Karpas-422 (cell line): ENCODE data around the gene TRAK1. TPM values are rescaled to one million over a fixed set of nuclear protein-coding genes. Genes with fewer than 3 reads are reported as not detected.

Experiments
- DNase-seq: peaks from one replicate; pipeline ENCODE4 v3.0.0-alpha.2; 2015
- H2AFZ ChIP-seq: fragments of 200-600 bp; sonication (generic); 2 replicates; pipeline ENCODE4 v1.6.1; 2014; ENCODE audit warnings: antibody characterized with exemption, low read length, mixed read lengths
- H3K27ac ChIP-seq: fragments of 200-600 bp; sonication (generic); 2 replicates; pipeline ENCODE4 v1.5.1; 2014; ENCODE audit warnings: mild to moderate bottlenecking, low read length, moderate library complexity
- H3K27me3 ChIP-seq: fragments of 200-600 bp; sonication (generic); 2 replicates; pipeline ENCODE4 v1.6.1; 2014; ENCODE audit warnings: low read length, mixed read lengths
- H3K36me3 ChIP-seq: fragments of 200-600 bp; sonication (generic); 2 replicates; pipeline ENCODE4 v1.6.1; 2014; ENCODE audit warnings: low read length, mixed read lengths; ENCODE audit not compliant: insufficient read depth
- H3K4me1 ChIP-seq: fragments of 200-600 bp; sonication (generic); 2 replicates; pipeline ENCODE4 v1.6.1; 2014; ENCODE audit warnings: mild to moderate bottlenecking, low read length, mixed read lengths
- H3K4me2 ChIP-seq: fragments of 200-600 bp; sonication (generic); 2 replicates; pipeline ENCODE4 v1.6.1; 2014; ENCODE audit warnings: low read length, low read depth, mild to moderate bottlenecking; ENCODE audit not compliant: poor library complexity, severe bottlenecking
- H3K4me3 ChIP-seq: fragments of 200-600 bp; sonication (generic); 2 replicates; pipeline ENCODE4 v1.5.1; 2014; ENCODE audit warnings: mild to moderate bottlenecking, antibody characterized with exemption, low read length, mixed read lengths
- H3K79me2 ChIP-seq: fragments of 200-600 bp; sonication (generic); 2 replicates; pipeline ENCODE4 v1.6.1; 2014; ENCODE audit warnings: mild to moderate bottlenecking, low read length, mixed read lengths
- H3K9ac ChIP-seq: fragments of 200-600 bp; sonication (generic); 2 replicates; pipeline ENCODE4 v1.6.0; 2014; ENCODE audit warnings: low read length
- H3K9me2 ChIP-seq: fragments of 200-600 bp; sonication (generic), shearing (Covaris generic); replicated peaks from 2 replicates; pipeline ENCODE4 v1.6.0; 2014; ENCODE audit warnings: mild to moderate bottlenecking, low read length, moderate library complexity; ENCODE audit not compliant: insufficient read depth
- H3K9me3 ChIP-seq: fragments of 300-700, 200-600 bp; sonication (generic); 2 replicates; pipeline ENCODE4 v1.6.1; 2014; ENCODE audit warnings: low read length, mixed read lengths
- H4K20me1 ChIP-seq: fragments of 200-600 bp; sonication (generic); 2 replicates; pipeline ENCODE4 v1.6.1; 2014; ENCODE audit warnings: mild to moderate bottlenecking, antibody characterized with exemption, low read length, low read depth; ENCODE audit not compliant: insufficient read depth
- total RNA-seq: library from RNA; depleted of rRNA; stranded (reverse); fragments of >200 nt; shearing (Covaris generic); gene quantifications from 2 replicates; pipeline ENCODE4 v1.2.3, GENCODE V29; 2014; ENCODE audit warnings: low replicate concordance

Gene TRAK1
- total RNA-seq, 1 experiment from 2014 or later, result 72.8 TPM

- Histone ChIP-seq H3K27me3 (no peaks in the 10 kb centered on the region), H3K9ac (no peak overlapping the region), H2AFZ (no peak overlapping the region), H4K20me1 (no peaks in the 10 kb centered on the region), H3K27ac (peak overlapping the region; percentile 83), H3K36me3 (no peaks in the 10 kb centered on the region), H3K4me1 (peaks cover 59% of the 10 kb centered on the region), H3K9me2 (no peaks in the 10 kb centered on the region), H3K4me2 (peak overlapping the region; percentile 55), H3K79me2 (peaks cover 98% of the 10 kb centered on the region), H3K4me3 (peak overlapping the region; percentile 5; the same call in 1 of the 2 replicates), H3K9me3 (no peaks in the 10 kb centered on the region)
- no peak for DNase-seq
Observed at GRCh38 chr3:42148982-42149432, 57.9 kb downstream of the TRAK1 start.

DNA sequence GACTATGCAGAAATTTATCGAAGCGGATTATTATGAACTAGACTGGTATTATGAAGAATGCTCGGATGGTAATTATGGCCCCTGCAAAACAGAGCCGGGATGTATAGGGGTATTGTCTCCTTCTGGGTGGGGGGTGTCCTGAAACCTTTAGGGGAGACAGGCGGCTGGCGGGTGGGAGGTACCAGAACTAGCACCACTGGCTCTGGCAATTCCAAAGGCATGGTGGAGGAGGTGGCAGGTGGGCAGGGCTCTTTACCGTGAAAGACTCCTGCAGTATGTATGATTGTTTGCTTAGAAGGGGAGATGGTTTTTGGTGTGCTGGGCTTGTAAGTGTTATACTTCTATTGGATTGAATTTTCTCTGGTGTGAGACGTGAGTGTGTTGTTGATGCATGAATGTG is 58.4 kb downstream of the TRAK1 start:
- Histone ChIP-seq H3K9me3 (no peaks in the 10 kb centered on the region), H2AFZ (no peak overlapping the region), H3K27me3 (no peaks in the 10 kb centered on the region), H3K4me2 (no peak overlapping the region), H3K9me2 (no peaks in the 10 kb centered on the region), H3K79me2 (peaks cover 97% of the 10 kb centered on the region), H3K9ac (no peak overlapping the region), H3K27ac (no peak overlapping the region), H3K4me1 (peaks cover 55% of the 10 kb centered on the region), H4K20me1 (no peaks in the 10 kb centered on the region), H3K4me3 (no peak overlapping the region), H3K36me3 (no peaks in the 10 kb centered on the region)
- no peak for DNase-seq

- H3K27me3 ChIP-seq, result no peaks in the 10 kb centered on the region
- H3K27ac ChIP-seq, result 0 out of 2 replicates have a peak overlapping the region, but pooled peaks have one; percentile 44
- H3K9ac ChIP-seq, result no peak overlapping the region
- H3K4me1 ChIP-seq, result peaks cover 55% of the 10 kb centered on the region
- H4K20me1 ChIP-seq, result no peaks in the 10 kb centered on the region
- H3K36me3 ChIP-seq, result no peaks in the 10 kb centered on the region
- H3K4me2 ChIP-seq, result no peak overlapping the region
- H3K4me3 ChIP-seq, result no peak overlapping the region
- H3K79me2 ChIP-seq, result peaks cover 98% of the 10 kb centered on the region
- no peak overlapping the region for H2AFZ ChIP-seq
- H3K9me2 ChIP-seq, result no peaks in the 10 kb centered on the region
- no peak for DNase-seq
- no peaks in the 10 kb centered on the region for H3K9me3 ChIP-seq
Observed at GRCh38 chr3:42149975-42150374, 58.8 kb downstream of the TRAK1 start.

GRCh38 chr3:42151596-42152168 is 60.5 kb downstream of the TRAK1 start:
- H3K27me3 ChIP-seq, result no peaks in the 10 kb centered on the region
- H3K4me1 ChIP-seq, result peaks cover 41% of the 10 kb centered on the region
- H3K36me3 ChIP-seq, result no peaks in the 10 kb centered on the region
- peaks cover 98% of the 10 kb centered on the region for H3K79me2 ChIP-seq
- H4K20me1 ChIP-seq, result no peaks in the 10 kb centered on the region
- no peak overlapping the region for H3K4me2 ChIP-seq
- H3K27ac ChIP-seq, result peak overlapping the region; percentile 44
- H3K9me3 ChIP-seq, result no peaks in the 10 kb centered on the region
- H3K9ac ChIP-seq, result no peak overlapping the region
- DNase-seq, result no peak
- H2AFZ ChIP-seq, result no peak overlapping the region
- H3K4me3 ChIP-seq, result no peak overlapping the region
- H3K9me2 ChIP-seq, result no peaks in the 10 kb centered on the region

- H4K20me1 ChIP-seq, result no peaks in the 10 kb centered on the region
- H3K4me3 ChIP-seq, result no peak overlapping the region
- H3K27ac ChIP-seq, result peak overlapping the region; percentile 44
- no peaks in the 10 kb centered on the region for H3K9me3 ChIP-seq
- no peaks in the 10 kb centered on the region for H3K36me3 ChIP-seq
- no peaks in the 10 kb centered on the region for H3K27me3 ChIP-seq
- DNase-seq, result no peak
- no peak overlapping the region for H3K4me2 ChIP-seq
- peaks cover 36% of the 10 kb centered on the region for H3K4me1 ChIP-seq
- H3K9me2 ChIP-seq, result no peaks in the 10 kb centered on the region
- peaks cover 97% of the 10 kb centered on the region for H3K79me2 ChIP-seq
- H2AFZ ChIP-seq, result no peak overlapping the region
- no peak overlapping the region for H3K9ac ChIP-seq
Observed at GRCh38 chr3:42152193-42152592, 61.0 kb downstream of the TRAK1 start.

- H3K4me3 ChIP-seq, result no peak overlapping the region
- H3K27me3 ChIP-seq, result no peaks in the 10 kb centered on the region
- H3K27ac ChIP-seq, result no peak overlapping the region
- no peaks in the 10 kb centered on the region for H3K9me2 ChIP-seq
- H3K9ac ChIP-seq, result no peak overlapping the region
- H3K9me3 ChIP-seq, result no peaks in the 10 kb centered on the region
- no peak for DNase-seq
- H3K36me3 ChIP-seq, result no peaks in the 10 kb centered on the region
- peaks cover 36% of the 10 kb centered on the region for H3K4me1 ChIP-seq
- H3K4me2 ChIP-seq, result no peak overlapping the region
- no peaks in the 10 kb centered on the region for H4K20me1 ChIP-seq
- H2AFZ ChIP-seq, result no peak overlapping the region
- peaks cover 93% of the 10 kb centered on the region for H3K79me2 ChIP-seq
Observed at GRCh38 chr3:42153039-42153438, 61.9 kb downstream of the TRAK1 start.

DNA sequence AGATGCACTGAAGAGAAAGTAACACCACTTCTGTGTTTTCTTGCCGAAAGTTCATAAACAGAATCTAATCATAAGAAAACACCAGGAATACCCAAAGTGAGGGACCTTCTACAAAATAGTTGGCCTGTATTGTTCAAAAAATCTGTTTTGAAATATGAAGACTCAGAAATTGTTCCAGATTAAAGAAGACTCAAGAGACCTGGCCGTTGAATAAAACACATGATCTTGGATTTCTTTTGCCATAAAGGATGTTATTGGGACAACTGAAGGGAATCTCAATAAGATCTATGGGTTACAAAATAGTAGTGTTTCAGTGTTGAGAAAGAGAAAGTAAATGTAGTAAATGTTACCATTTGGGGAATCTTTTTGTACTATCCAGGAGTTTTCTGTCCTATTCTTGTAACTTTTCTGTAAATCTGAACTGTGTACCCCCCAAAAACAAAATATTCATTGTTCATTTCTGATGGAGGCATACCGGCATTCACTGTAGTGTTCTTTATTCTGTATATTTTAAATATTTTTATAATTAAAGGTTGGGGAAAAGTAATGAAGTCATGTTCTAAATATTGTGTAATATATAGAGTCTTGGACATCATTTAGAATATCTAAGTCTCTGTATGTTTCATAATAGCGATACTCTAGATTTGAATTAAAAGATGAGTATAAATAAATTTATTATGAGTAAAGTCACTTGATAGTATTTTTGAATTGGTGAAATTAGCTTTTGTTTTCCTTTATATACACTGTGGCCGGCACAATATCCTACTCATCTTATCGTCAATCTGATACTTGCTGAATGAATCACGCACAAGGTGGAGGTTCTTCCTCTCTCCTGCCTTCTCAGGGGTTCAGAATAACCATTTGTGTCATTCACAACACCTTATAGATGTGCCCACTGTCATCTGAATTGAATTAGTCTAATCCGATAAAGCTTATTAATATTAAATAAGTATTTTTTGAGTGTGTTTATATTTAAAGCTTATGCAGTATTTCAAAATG is 66.7 kb downstream of the TRAK1 start:
- no peaks in the 10 kb centered on the region for H3K9me3 ChIP-seq
- H3K4me2 ChIP-seq, result peak overlapping the region; percentile 47
- DNase-seq, result peak; percentile 46
- H3K4me3 ChIP-seq, result peak overlapping the region; percentile 10
- H3K27me3 ChIP-seq, result no peaks in the 10 kb centered on the region
- no peaks in the 10 kb centered on the region for H4K20me1 ChIP-seq
- no peak overlapping the region for H2AFZ ChIP-seq
- no peaks in the 10 kb centered on the region for H3K9me2 ChIP-seq
- peak overlapping the region; percentile 3; the same call in 1 of the 2 replicates for H3K9ac ChIP-seq
- peak overlapping the region; percentile 55 for H3K27ac ChIP-seq
- peaks cover 52% of the 10 kb centered on the region for H3K4me1 ChIP-seq
- H3K79me2 ChIP-seq, result peaks cover 89% of the 10 kb centered on the region
- no peaks in the 10 kb centered on the region for H3K36me3 ChIP-seq

DNA sequence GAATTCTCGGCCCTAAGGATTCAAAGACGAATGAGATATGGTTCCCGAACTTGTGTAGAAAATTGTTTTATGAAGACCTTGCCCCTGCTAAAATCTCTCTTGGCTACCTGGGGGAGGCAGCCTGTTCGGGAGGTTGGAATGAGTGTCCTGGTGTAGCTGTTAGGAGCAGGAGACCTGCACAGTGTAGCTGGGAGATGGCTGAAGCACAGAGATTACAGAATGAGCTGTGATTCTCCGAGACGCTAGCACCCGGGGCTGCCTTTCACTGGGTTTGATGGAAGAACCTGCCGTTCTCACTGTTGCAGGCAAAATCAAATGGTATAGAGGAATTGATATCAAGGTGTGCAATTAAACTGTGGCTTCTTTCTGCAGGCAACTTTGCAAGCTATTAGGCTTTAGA is 68.0 kb downstream of the TRAK1 start:
- no peaks in the 10 kb centered on the region for H3K36me3 ChIP-seq
- H3K9me3 ChIP-seq, result no peaks in the 10 kb centered on the region
- DNase-seq, result peak; percentile 48
- H3K9me2 ChIP-seq, result no peaks in the 10 kb centered on the region
- H3K4me2 ChIP-seq, result peak overlapping the region; percentile 96
- peak overlapping the region; percentile 68 for H3K4me3 ChIP-seq
- peak overlapping the region; percentile 67 for H3K9ac ChIP-seq
- peaks cover 89% of the 10 kb centered on the region for H3K79me2 ChIP-seq
- H3K27me3 ChIP-seq, result no peaks in the 10 kb centered on the region
- H3K27ac ChIP-seq, result peak overlapping the region; percentile 86
- peaks cover 65% of the 10 kb centered on the region for H3K4me1 ChIP-seq
- no peaks in the 10 kb centered on the region for H4K20me1 ChIP-seq
- no peak overlapping the region for H2AFZ ChIP-seq
